Astrocyte of the hippocampus (primary cell): ENCODE measurements around the gene PPP2R5D.
A peak's percentile ranks its signal among the peaks of the same experiment; 100 is the strongest.

ENCODE experiments used
- DNase-seq: peaks from one replicate; pipeline ENCODE4 v3.0.0; 2011; ENCODE audit warnings: low read depth, low spot score

PPP2R5D gene

DNA sequence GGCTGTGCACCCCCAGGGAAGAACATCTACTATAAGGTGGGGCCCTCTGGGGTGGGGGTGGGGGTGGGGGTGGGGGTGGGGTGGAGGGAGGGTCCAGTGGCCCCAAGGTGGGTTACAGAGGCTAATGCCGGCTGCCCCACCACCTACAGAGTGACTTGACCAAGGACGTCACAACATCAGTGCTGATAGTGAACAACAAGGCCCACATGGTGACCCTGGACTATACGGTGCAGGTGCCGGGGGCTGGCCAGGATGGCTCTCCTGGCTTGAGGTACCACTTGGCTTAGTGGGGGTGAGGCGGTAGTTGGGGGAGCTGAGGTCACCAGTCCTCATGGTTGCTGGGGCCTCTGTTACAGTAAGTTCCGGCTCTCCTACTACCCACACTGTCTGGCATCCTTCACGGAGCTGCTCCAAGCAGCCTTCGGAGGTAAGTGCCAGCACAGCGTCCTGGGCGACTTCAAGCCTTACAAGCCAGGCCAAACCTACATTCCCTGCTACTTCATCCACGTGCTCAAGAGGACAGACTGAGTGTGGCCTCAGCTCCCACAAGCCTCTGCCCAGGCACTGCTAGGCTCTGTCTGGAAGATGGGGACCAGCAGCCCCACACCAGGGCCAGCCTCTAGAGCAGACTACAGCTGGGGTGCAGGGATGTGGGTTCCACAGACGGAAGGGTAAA is 21.1 kb upstream of the PPP2R5D start:
- no peak for DNase-seq

- peak; percentile 57 for DNase-seq
Observed at GRCh38 chr6:42963855-42964605, 20.3 kb upstream of the PPP2R5D start.

GRCh38 chr6:42966571-42966970 is 17.8 kb upstream of the PPP2R5D start:
- DNase-seq, result no peak

DNA sequence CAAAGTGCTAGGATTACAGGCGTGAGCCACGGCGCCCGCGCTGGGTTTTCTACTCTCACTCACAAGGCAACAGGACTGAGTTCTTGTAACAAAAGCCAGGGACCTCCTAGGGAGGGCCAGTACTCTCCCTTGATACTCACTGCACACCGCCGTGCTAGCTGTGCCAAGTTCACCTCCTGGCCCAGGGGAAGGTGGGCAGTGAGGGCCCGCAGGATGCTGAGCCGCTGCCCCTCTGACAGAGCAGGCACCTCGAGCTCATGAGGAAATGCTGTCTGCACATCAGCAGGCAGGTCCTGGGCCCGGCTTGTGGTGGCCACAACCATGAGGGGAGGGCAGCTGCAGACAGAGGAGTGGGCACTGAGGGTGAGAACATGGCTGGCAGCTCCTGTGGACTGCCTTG is 17.1 kb upstream of the PPP2R5D start:
- DNase-seq, result no peak

DNA sequence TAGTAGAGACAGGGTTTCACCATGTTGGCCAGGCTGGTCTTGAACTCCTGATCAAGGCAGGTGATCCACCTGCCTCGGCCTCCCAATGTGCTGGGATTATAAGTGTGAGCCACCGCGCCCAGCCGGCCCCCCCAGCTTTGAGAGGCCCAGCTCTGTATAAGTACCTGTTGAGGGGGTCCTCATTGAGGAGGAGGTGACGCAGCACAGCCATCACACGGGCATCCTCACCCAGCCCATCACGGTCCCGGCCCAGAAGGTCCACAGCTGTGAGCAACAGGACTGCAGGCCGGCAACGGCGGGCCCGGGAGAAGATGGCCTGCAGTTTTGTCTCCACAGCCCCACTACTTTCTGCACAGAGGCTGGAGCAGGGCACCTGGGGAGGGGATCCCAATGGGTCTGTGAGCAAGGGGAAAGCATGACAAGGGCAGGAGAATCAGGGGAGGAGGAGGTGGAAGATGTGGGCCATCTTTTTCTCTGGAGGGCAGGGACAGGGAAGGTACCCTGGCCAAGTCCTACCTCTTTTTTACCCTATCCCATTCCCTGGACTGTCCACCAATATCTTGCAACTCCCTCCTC is 16.2 kb upstream of the PPP2R5D start:
- DNase-seq, result no peak

GRCh38 chr6:42968783-42969182 is 15.6 kb upstream of the PPP2R5D start:
- DNase-seq, result no peak

GRCh38 chr6:42969431-42969830 is 14.9 kb upstream of the PPP2R5D start:
- DNase-seq, result no peak

DNA sequence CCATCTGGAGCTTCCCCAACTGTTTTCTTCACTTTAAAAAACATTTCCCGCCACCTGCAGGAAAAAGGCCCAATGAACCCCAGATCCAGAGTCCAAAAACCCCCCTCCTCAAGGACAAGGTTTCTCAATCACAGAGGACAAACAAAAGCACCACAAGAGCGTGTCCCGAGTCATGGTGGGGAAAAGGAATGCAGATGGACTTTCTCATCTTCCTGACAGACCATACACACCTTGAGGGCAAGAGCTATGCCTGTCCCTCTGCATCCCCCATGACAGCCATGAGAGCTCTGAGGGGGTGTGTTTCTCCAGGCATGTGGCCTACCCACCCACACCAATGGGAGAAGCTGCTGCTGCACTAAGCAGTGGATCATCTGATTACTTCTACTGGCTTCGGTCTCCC is 14.4 kb upstream of the PPP2R5D start:
- no peak for DNase-seq

DNA sequence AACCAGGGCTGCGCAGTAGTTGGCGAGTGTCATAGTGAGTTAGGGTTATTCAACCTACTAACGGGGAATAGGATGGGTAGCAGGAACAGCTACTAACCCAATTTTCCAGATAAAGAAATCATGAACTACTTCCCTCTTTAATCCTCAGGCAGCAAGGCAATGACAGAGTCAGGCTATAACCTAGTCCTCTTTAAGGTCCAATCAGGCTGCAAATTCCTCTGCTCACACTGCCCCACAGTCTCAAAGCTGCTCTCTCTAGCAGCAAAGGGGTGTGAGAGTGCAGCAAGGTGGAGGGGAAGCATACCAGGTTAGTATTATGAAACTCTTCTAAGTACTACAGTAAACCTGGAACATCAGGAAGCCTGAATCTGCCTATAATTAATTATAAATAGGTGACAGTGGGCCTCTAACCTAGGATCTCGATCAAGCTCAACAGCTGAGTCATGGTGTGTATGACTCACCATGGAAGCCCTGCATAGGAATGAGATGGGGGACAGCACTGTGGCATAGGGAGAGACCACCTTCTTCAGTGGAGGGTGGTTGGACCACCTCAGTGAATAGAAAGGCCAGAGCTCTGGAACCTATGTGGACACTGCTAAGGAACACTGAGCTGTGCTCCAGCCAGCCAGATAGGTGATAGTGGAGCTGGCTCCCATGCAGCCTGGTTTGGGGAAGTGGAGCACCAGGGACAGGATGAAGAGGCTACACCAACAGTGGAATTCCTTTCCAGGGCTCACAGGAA is 13.3 kb upstream of the PPP2R5D start:
- DNase-seq, result peak; percentile 42

GRCh38 chr6:42971746-42972327 is 12.5 kb upstream of the PPP2R5D start:
- DNase-seq, result no peak

DNA sequence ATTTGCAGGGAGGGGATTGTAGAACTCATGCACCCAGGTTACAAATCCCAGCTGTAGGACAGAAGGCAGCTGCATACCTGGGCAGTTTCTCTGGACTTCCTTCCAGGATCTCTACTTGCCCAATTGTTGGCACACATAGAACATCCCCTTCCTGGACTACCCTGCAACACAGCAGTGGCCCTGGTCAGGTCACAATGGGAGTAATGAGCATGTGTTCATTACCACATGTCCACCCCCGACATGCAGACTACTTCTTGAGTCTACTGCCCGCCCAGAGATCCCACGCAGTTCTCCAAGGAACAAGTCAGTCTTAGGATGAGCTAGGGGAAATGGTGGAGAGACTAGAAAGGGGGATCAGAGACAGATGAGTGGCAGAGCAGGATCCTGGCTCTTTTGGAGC is 10.4 kb upstream of the PPP2R5D start:
- DNase-seq, result no peak

DNA sequence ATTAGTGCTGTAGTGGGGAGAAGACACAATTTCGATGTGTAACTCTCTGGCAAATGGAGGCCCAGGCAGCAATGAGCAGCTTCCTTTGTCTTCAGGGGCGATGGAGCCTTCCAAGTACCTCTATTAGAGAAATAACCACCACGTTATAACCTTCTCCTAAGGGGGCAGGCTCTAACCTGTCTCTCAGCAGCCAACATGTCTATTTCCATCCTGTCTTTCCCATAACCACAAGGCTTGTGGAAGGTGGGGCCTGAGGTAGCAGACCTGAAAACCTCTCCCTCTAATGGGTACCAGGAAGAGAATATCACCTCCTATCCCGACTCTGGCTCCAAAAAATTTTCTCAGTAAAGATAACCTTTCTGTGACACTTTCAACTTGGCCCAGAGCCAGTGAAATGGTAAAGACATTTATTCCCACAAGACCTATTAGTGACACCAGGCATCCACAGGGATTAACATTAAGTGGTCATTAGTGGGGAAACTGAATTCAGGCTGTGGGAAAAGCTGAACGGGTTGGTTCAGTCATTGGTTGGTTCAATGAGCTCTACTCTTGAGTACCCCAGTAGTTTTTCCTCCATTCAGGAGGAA is 9.4 kb upstream of the PPP2R5D start:
- no peak for DNase-seq

- no peak for DNase-seq
Observed at GRCh38 chr6:42978487-42978838, 5.9 kb upstream of the PPP2R5D start.

DNA sequence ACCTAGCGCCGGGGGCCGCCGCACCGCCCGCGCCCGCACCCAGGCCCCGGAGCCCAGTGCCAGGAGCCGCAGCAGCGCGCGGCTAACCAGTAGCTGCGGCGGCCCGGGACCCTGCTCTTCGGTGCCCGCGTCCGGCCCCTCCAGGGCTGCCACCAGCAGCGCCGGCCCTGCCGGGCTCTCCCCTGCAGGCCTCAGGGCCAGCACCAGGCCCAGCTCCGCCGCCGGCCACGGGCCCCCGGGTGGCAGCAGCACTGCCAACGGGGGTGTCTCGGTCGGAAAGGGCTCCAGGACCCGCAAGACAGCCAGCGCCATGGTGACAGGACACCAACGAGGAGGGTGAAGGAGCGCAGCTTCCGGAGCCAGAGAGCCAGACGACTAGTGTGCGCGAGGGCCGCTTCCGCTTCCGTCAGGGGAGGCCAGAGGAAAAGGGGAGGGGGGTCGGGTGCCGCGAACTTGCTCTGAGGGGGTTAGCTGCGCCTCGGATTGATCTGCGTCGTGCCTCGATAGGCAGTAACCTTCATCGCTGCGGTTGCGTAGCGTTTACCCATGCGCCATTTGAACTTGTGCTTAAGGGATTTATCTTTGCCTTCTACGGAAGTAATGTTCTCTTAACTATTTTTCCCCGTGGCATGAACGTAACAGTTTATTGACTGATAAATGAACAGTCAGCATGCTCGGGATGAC is 5.4 kb upstream of the PPP2R5D start, which contains the start of gene PEX6:
PEX6 (minus strand) TSS at position 343 of the 684 bp plus-strand sequence; CDS start at position 312, 31 bp downstream.
- DNase-seq, result peak; percentile 87

- DNase-seq, result no peak
Observed at GRCh38 chr6:42979523-42980177, 4.7 kb upstream of the PPP2R5D start.

- no peak for DNase-seq
Observed at GRCh38 chr6:42981836-42982235, 2.5 kb upstream of the PPP2R5D start.

DNA sequence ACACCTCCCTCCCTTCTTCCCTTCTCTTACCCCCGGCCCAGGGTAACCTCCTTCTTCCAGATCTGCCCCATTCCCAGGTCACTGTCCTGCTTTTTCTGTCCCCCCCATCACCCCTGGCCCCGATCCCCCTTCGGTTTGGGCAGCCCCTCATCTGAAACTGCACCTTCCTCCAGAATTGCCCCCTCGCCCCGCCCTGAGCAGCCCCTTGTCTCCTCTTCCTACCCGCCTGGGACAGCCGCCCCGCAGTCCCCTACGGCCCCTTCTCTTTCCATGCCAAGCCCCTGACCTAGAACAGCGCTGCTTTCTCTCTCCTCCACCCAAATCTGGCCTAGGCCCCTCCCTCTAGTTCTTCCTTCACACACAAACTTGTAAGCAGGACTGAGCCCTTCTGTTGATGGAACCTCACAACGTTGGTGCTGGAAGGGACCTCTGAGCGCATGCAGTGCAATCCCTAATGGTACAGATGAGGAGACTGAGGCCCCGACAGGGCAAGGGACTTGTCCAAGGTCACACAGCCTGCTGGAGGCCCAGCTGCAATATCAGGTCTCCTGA is 630 bp downstream of the PPP2R5D start:
- DNase-seq, result peak; percentile 31

GRCh38 chr6:42987533-42988451 is 3.4 kb downstream of the PPP2R5D start:
- no peak for DNase-seq

GRCh38 chr6:42988486-42989020 is 4.2 kb downstream of the PPP2R5D start:
- peak; percentile 49 for DNase-seq
